DMS79 treated with DMSO at 0.1 percent for 48 hours (cell line): Measurements from ENCODE around the gene TEDC1.

ENCODE experiments used
- DNase-seq: peaks from one replicate; lab custom pipeline; 2025; lab: John Stamatoyannopoulos, UW

The TEDC1 gene

GRCh38 chr14:105456736-105457617, 34.1 kb upstream of the TEDC1 start:
- no peak for DNase-seq

GRCh38 chr14:105458010-105458409, 33.0 kb upstream of the TEDC1 start:
- DNase-seq: no peak

- no peak for DNase-seq
Observed at GRCh38 chr14:105458571-105458970, 32.5 kb upstream of the TEDC1 start.

GRCh38 chr14:105460116-105460515, 30.9 kb upstream of the TEDC1 start:
- DNase-seq: no peak

GRCh38 chr14:105460616-105461015, 30.4 kb upstream of the TEDC1 start:
- no peak for DNase-seq

GRCh38 chr14:105461903-105462302, 29.1 kb upstream of the TEDC1 start:
- no peak for DNase-seq

- no peak for DNase-seq
Observed at GRCh38 chr14:105464501-105464900, 26.5 kb upstream of the TEDC1 start.

- peak; percentile 93 for DNase-seq
Observed at GRCh38 chr14:105465209-105466031, 25.6 kb upstream of the TEDC1 start.

GRCh38 chr14:105466531-105467248, 24.4 kb upstream of the TEDC1 start:
- DNase-seq: peak; percentile 30

GRCh38 chr14:105467249-105467941, 23.7 kb upstream of the TEDC1 start:
- DNase-seq: no peak

GRCh38 chr14:105467942-105468471, 23.0 kb upstream of the TEDC1 start:
- no peak for DNase-seq

- no peak for DNase-seq
Observed at GRCh38 chr14:105468621-105469241, 22.3 kb upstream of the TEDC1 start.

GRCh38 chr14:105469456-105470349, 21.3 kb upstream of the TEDC1 start:
- peak; percentile 20 for DNase-seq

GRCh38 chr14:105470350-105471296, 20.4 kb upstream of the TEDC1 start:
- DNase-seq: no peak

GRCh38 chr14:105471297-105471821, 19.7 kb upstream of the TEDC1 start:
- DNase-seq: no peak

GRCh38 chr14:105471823-105472485, 19.1 kb upstream of the TEDC1 start:
- DNase-seq: no peak

GRCh38 chr14:105472486-105472991, 18.5 kb upstream of the TEDC1 start:
- DNase-seq: peak; percentile 82
